H9 (cell line): ENCODE measurements around the gene ANGEL2. TPM values are rescaled to one million over a fixed set of nuclear protein-coding genes. Genes with fewer than 3 reads are reported as not detected.

Experiments
- DNase-seq: peaks from one replicate; pipeline ENCODE4 v3.0.0-alpha.2; 2017
- H2AFZ ChIP-seq: one replicate; pipeline ENCODE4 v1.6.1; 2013; ENCODE audit warnings: mild to moderate bottlenecking, low read length, control low read depth, moderate library complexity
- H2AK5ac ChIP-seq: 2 replicates; pipeline ENCODE4 v1.6.1; 2013; ENCODE audit warnings: low read length, control low read depth, mixed read lengths; ENCODE audit not compliant: insufficient read length
- H2BK120ac ChIP-seq: one replicate; pipeline ENCODE4 v1.6.1; 2013; ENCODE audit warnings: low read depth, mild to moderate bottlenecking, low read length, control low read depth, inconsistent platforms; ENCODE audit not compliant: poor library complexity, severe bottlenecking
- H2BK12ac ChIP-seq: 2 replicates; pipeline ENCODE4 v1.6.1; 2013; ENCODE audit warnings: low read length, control low read depth, mixed read lengths, low read depth; ENCODE audit not compliant: insufficient read length
- H2BK15ac ChIP-seq: 2 replicates; pipeline ENCODE4 v1.6.1; 2013; ENCODE audit warnings: low read depth, low read length, control low read depth
- H2BK20ac ChIP-seq: one replicate; pipeline ENCODE4 v1.6.1; 2013; ENCODE audit warnings: low read depth, mild to moderate bottlenecking, low read length, control low read depth, inconsistent platforms; ENCODE audit not compliant: poor library complexity, severe bottlenecking
- H2BK5ac ChIP-seq: 2 replicates; pipeline ENCODE4 v1.6.1; 2013; ENCODE audit warnings: low read length, control low read depth, mixed read lengths; ENCODE audit not compliant: insufficient read length
- H3K14ac ChIP-seq: 2 replicates; pipeline ENCODE4 v1.6.1; 2013; ENCODE audit warnings: low read length, control low read depth; ENCODE audit not compliant: insufficient read depth
- H3K18ac ChIP-seq: 2 replicates; pipeline ENCODE4 v1.6.1; 2013; ENCODE audit warnings: low read depth, mild to moderate bottlenecking, mixed read lengths, low read length, control low read depth; ENCODE audit not compliant: insufficient read length
- H3K23ac ChIP-seq: 2 replicates; pipeline ENCODE4 v1.6.1; 2013; ENCODE audit warnings: low read length, control low read depth, mixed read lengths, low read depth; ENCODE audit not compliant: insufficient read length
- H3K23me2 ChIP-seq: 2 replicates; pipeline ENCODE4 v1.6.1; 2013; ENCODE audit warnings: low read depth, mild to moderate bottlenecking, mixed read lengths, low read length, control low read depth; ENCODE audit not compliant: insufficient read length, poor library complexity, severe bottlenecking
- H3K27ac ChIP-seq: 2 replicates; pipeline ENCODE4 v1.5.1; 2013; ENCODE audit warnings: low read length, control low read depth, mixed read lengths, low read depth; ENCODE audit not compliant: insufficient read length
- H3K27me3 ChIP-seq: 2 replicates; pipeline ENCODE4 v1.6.1; 2013; ENCODE audit warnings: low read length, control low read depth, inconsistent platforms; ENCODE audit not compliant: insufficient read depth
- H3K4ac ChIP-seq: 2 replicates; pipeline ENCODE4 v1.6.1; 2013; ENCODE audit warnings: low read depth, mild to moderate bottlenecking, control low read depth, inconsistent platforms, low read length, moderate library complexity
- H3K4me1 ChIP-seq: 2 replicates; pipeline ENCODE4 v1.6.1; 2013; ENCODE audit warnings: low read length, control low read depth, inconsistent platforms; ENCODE audit not compliant: insufficient read depth
- H3K4me2 ChIP-seq: 2 replicates; pipeline ENCODE4 v1.6.1; 2013; ENCODE audit warnings: low read length, control low read depth, mixed read lengths; ENCODE audit not compliant: insufficient read length, insufficient read depth
- H3K56ac ChIP-seq: 2 replicates; pipeline ENCODE4 v1.6.1; 2013; ENCODE audit warnings: low read depth, mild to moderate bottlenecking, mixed read lengths, low read length, control low read depth; ENCODE audit not compliant: insufficient read length
- H3K79me1 ChIP-seq: 2 replicates; pipeline ENCODE4 v1.6.1; 2013; ENCODE audit warnings: low read depth, mild to moderate bottlenecking, moderate library complexity, low read length, control low read depth, inconsistent platforms; ENCODE audit not compliant: insufficient read depth, poor library complexity, severe bottlenecking
- H3K79me2 ChIP-seq: 2 replicates; pipeline ENCODE4 v1.6.1; 2013; ENCODE audit warnings: low read length, control low read depth, inconsistent platforms; ENCODE audit not compliant: insufficient read depth
- H3K9ac ChIP-seq: 2 replicates; pipeline ENCODE4 v1.6.1; 2013; ENCODE audit warnings: low read length, control low read depth, mixed read lengths; ENCODE audit not compliant: insufficient read length; ENCODE audit errors: extremely low read depth
- H3K9me3 ChIP-seq: one replicate; pipeline ENCODE4 v1.6.1; 2013; ENCODE audit warnings: low read depth, low read length, inconsistent platforms; ENCODE audit not compliant: control insufficient read depth
- H3T11ph ChIP-seq: one replicate; pipeline ENCODE4 v1.6.1; 2013; ENCODE audit warnings: mild to moderate bottlenecking, low read length, control low read depth, inconsistent platforms
- H4K20me1 ChIP-seq: one replicate; pipeline ENCODE4 v1.6.1; 2013; ENCODE audit not compliant: control insufficient read depth, insufficient read length, insufficient read depth
- H4K5ac ChIP-seq: 2 replicates; pipeline ENCODE4 v1.6.1; 2013; ENCODE audit warnings: low read depth, mild to moderate bottlenecking, mixed read lengths, low read length, control low read depth; ENCODE audit not compliant: insufficient read length
- H4K8ac ChIP-seq: replicated peaks from 2 replicates; pipeline ENCODE4 v1.6.1; 2013; ENCODE audit warnings: low read length, control low read depth, mixed read lengths, low read depth; ENCODE audit not compliant: insufficient read length
- H4K91ac ChIP-seq: 2 replicates; pipeline ENCODE4 v1.6.1; 2013; ENCODE audit warnings: low read depth, mild to moderate bottlenecking, moderate library complexity, mixed read lengths, low read length, control low read depth; ENCODE audit not compliant: insufficient read length
- H3K27ac Mint-ChIP-seq, 3 experiments: 2 replicates in 2 of 3; 3 replicates in 1 of 3; pipeline ENCODE4 v1.8.0; 2020 to 2021; ENCODE audit warnings: mixed read lengths in 3 of 3, mild to moderate bottlenecking in 1 of 3, moderate library complexity in 1 of 3
- H3K27me3 Mint-ChIP-seq: 2 replicates; pipeline ENCODE4 v1.8.0; 2021; ENCODE audit warnings: low read depth, mild to moderate bottlenecking, moderate library complexity, mixed read lengths
- H3K36me3 Mint-ChIP-seq, 3 experiments: 2 replicates in 2 of 3; 3 replicates in 1 of 3; pipeline ENCODE4 v1.8.0; 2020 to 2021; ENCODE audit warnings: low read depth in 3 of 3, mixed read lengths in 3 of 3; ENCODE audit not compliant: insufficient read depth in 1 of 3
- H3K4me1 Mint-ChIP-seq, 2 experiments: 2 replicates each; pipeline ENCODE4 v1.8.0; 2020; ENCODE audit warnings: mixed read lengths in 2 of 2
- H3K4me3 Mint-ChIP-seq, 2 experiments: 2 replicates in 1 of 2; 3 replicates in 1 of 2; pipeline ENCODE4 v1.8.0; 2020 to 2021; ENCODE audit warnings: mild to moderate bottlenecking in 2 of 2, mixed read lengths in 2 of 2, moderate library complexity in 1 of 2
- H3K9me3 Mint-ChIP-seq, 2 experiments: 2 replicates in 1 of 2; 3 replicates in 1 of 2; pipeline ENCODE4 v1.8.0; 2020; ENCODE audit warnings: mild to moderate bottlenecking in 2 of 2, mixed read lengths in 2 of 2, moderate library complexity in 1 of 2
- whole genome bisulfite sequencing: extraction: QIAGEN DNeasy Blood & Tissue Kit; methylation state at CpG from one replicate; pipeline ENCODE4 v1.1.7; 2013; ENCODE audit warnings: missing lambda C conversion rate, low lambda C conversion rate, mixed read lengths; ENCODE audit not compliant: insufficient read length; ENCODE audit errors: extremely low coverage; 5-methylcytosine and 5-hydroxymethylcytosine counted together
- total RNA-seq: library from RNA; stranded (reverse); gene quantifications from 2 replicates; pipeline ENCODE4 v1.2.1, GENCODE V29; 2021
- TF ChIP-seq, protein P1 (sequence below): fragments of 200-600 bp; sonication (generic); conservative IDR thresholded peaks from 3 replicates; pipeline ENCODE4 v1.8.0; 2021; ENCODE audit warnings: antibody characterized with exemption, mild to moderate bottlenecking

Gene ANGEL2
- total RNA-seq, 1 experiment from 2014 or later, result 47.8 TPM

DNA sequence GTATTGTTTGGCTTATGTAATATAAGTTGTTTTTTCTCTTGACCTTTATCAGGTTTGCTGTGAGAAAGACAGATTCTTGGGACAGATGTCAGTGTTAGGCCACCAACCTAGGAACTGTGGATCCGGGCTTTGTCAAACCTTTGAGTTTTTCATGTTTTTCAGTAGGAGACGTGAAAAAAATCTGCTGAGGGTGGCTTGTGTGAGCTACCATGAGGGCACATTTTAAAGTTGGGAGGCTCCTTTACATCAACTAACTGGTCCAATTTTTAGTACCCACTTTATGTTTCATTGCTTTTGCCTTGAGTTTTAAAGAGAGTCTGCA lies 36.2 kb upstream of the ANGEL2 start:
- Histone ChIP-seq H3K79me2 (peaks cover 2% of the 10 kb centered on the region; the same call in 1 of the 2 replicates), H3K9me3 (no peaks in the 10 kb centered on the region), H3K4ac (no peak overlapping the region), H3K14ac (no peak overlapping the region), H3T11ph (no peak overlapping the region), H3K23ac (no peak overlapping the region), H2BK20ac (no peak overlapping the region), H2BK120ac (no peak overlapping the region), H2AK5ac (no peak overlapping the region), H3K18ac (no peak overlapping the region), H3K56ac (no peak overlapping the region), H3K9ac (peak overlapping the region; percentile 39), H2BK12ac (no peak overlapping the region), H4K91ac (no peak overlapping the region), H2BK5ac (no peak overlapping the region), H3K27me3 (no peaks in the 10 kb centered on the region), H3K4me1 (no peaks in the 10 kb centered on the region), H4K8ac (no peak overlapping the region), H3K23me2 (no peaks in the 10 kb centered on the region), H3K27ac (no peak overlapping the region), H2BK15ac (no peak overlapping the region), H3K79me1 (peaks cover 4% of the 10 kb centered on the region), H4K5ac (no peak overlapping the region), H3K4me2 (peak overlapping the region; percentile 45), H2AFZ (no peak overlapping the region), H4K20me1 (no peaks in the 10 kb centered on the region)
- no peak for DNase-seq
- Mint-ChIP-seq H3K4me3 (peak overlapping the region; percentile 96), H3K9me3 (peaks cover 4 to 10% of the 10 kb centered on the region in 2 experiments; a peak in 3 of 5 replicates), H3K4me1 (peaks cover 34 to 37% of the 10 kb centered on the region in 2 experiments), H3K36me3 (peaks cover 2 to 9% (median 7%) of the 10 kb centered on the region in 3 experiments; a peak in 4 of 7 replicates), H3K27ac (no peak overlapping the region), H3K27me3 (no peaks in the 10 kb centered on the region)
- TF ChIP-seq, protein P1, sequence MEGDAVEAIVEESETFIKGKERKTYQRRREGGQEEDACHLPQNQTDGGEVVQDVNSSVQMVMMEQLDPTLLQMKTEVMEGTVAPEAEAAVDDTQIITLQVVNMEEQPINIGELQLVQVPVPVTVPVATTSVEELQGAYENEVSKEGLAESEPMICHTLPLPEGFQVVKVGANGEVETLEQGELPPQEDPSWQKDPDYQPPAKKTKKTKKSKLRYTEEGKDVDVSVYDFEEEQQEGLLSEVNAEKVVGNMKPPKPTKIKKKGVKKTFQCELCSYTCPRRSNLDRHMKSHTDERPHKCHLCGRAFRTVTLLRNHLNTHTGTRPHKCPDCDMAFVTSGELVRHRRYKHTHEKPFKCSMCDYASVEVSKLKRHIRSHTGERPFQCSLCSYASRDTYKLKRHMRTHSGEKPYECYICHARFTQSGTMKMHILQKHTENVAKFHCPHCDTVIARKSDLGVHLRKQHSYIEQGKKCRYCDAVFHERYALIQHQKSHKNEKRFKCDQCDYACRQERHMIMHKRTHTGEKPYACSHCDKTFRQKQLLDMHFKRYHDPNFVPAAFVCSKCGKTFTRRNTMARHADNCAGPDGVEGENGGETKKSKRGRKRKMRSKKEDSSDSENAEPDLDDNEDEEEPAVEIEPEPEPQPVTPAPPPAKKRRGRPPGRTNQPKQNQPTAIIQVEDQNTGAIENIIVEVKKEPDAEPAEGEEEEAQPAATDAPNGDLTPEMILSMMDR, result no peak
- no CpG with 5 or more reads among the region's 2 CpGs for WGBS
